Posterior vena cava (tissue), 2 donors: ENCODE measurements around the gene MPLKIP. TPM values are rescaled to one million over a fixed set of nuclear protein-coding genes. Genes with fewer than 3 reads are reported as not detected.

Experiments
- DNase-seq: peaks from one replicate; pipeline ENCODE4 v3.0.0-alpha.2; 2020; ENCODE audit warnings: low spot score
- intact Hi-C, 2 donors: fragments of 100-400 bp; cut with DNase I; formaldehyde crosslinking; loops; one replicate each; pipeline versions ENCODE4 v1.14.1 to v1.14.2; 2022 to 2023
- total RNA-seq, 2 donors: library from RNA; stranded (reverse); fragmentation: NEBNext Ultra II Directional; extraction: Animal tissue kit (Norgen Biotek cat#: 25700); gene quantifications; one replicate each; pipeline ENCODE4 v1.2.1, GENCODE V29; 2021
- donor health status: DM: yes; HTN: yes; CAD: no.
- donor health status: DM: yes; HTN: yes; CAD: no.

MPLKIP gene
- total RNA-seq, 2 donors from 2014 or later: 19.3 to 20.4 TPM

DNA sequence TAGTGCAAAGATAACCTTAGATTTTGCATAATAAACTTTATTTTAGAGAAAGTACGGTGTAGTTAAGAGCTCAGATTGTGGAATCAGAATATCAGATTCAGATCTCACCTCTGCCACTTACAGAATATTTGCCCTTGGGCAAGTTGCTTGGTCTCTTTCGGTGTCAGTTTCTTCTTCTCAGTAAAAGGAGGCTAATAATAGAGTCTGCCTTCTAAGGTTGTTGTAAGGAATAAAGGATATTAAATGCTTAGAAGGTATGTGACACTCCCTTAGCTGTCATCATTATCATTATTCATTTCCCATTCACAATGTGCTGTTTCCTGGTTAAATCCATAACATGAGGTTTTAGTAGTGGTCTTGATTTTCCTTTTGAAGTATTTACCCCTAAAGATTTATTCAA is 42.2 kb downstream of the MPLKIP start:
- intact Hi-C loops: no loop called here
- no peak for DNase-seq

DNA sequence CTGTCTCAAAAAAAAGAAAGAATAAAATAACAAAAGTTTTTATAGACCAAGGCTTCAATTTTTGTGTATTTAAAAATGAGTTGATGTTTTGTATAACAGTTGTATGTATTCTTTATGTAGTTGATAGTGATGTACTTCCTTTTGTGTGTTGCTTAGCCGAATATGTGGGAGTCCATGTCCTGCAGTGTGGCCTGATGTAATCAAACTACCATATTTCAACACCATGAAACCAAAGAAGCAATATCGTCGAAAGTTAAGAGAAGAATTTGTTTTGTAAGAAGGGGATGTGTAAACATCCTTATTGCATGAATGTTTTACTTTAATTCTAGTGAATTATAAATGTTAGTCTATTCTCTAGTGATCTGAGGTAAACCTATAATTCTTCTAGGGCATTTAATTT is 56.6 kb downstream of the MPLKIP start:
- DNase-seq: no peak

More for the DNA sequence above, 56.6 kb downstream of the MPLKIP start:
- intact Hi-C loops: no loop called here

Other genes starting within 250 kb of the MPLKIP start
- gene CDK13, start 184.4 kb downstream of the MPLKIP start, total RNA-seq: 10 to 100 TPM; 44.9 to 45.4 TPM
- gene SUGCT, start 383 bp upstream of the MPLKIP start, total RNA-seq: 10 to 100 TPM; 15.8 to 16.2 TPM